CD4-positive, alpha-beta T cell treated with Interleukin-15 for 1 hour (primary cell): Measurements from ENCODE around the gene PPEF2.

ENCODE experiments used
- DNase-seq: peaks from one replicate; pipeline ENCODE4 v3.0.0-alpha.2; 2020

Gene PPEF2

DNA sequence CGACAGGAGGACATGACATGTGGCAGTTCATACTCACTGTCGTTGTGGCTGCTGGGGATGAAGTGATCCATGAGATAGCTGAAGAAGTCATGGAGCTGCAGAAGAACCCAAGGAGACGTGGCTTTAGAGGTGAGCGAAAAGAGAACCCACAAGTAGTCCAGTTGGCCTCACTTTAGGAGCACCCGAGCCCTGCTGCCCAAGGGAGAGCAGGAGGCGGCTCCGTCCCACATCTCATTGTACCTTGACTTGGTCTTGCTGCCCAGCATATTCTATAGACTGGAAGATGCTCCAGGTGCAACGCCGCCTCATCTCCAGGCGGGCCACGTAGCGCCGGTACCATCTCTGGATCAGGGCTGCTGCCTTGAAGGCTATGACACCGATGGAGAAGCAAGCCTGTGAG, 10.6 kb downstream of the PPEF2 start:
- DNase-seq = no peak

DNA sequence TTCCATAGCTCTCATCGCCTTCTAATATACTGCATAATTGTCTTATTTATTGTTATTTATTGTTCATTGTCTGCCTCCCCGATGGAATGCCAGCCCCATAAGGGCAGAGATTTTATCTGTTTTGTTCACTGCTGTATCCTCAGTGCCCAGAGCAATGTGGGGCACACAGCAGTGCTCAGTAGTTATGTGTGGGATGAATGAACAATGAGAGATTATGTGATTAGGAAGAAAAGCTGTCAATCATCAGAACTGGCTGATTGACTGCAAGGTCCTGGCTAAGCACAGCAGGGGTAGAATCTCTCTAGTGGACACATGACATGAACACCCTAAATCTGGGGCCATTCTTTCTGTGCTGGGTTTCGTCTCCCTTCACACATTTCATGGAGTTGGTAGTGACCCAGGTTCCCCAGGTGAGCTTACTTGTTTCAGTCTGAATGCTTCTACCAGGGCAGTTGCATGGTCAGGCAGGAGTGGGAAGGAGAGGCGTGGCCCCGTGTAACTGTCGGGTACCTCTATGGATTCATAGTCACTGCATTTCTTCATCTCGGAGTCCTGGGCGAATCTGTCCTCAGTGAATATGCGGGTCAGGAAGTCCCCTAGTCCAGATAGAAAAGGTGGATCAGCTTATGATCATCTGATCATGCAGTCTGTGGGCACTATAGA, 12.6 kb downstream of the PPEF2 start:
- DNase-seq = no peak

DNA sequence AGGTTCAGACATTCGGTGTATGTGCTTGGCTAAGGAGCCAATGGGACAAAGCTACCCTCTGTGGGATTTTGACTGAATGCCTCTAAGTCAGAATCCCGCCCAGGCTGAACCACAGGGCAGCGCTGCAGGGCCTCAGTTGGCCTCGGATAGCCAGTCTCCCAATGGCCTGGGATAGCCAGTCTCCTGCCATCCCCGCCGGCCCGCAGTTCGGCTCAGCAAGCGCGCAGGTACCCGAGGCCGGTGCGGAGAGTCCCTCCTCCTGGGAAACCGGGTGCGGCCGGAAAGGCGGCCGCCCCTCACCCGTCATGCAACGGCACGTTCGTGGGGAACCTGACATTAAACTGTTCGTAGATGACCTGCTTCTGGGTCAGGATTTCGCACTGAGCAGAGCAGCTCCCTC, 16.1 kb downstream of the PPEF2 start:
- DNase-seq = no peak

DNA sequence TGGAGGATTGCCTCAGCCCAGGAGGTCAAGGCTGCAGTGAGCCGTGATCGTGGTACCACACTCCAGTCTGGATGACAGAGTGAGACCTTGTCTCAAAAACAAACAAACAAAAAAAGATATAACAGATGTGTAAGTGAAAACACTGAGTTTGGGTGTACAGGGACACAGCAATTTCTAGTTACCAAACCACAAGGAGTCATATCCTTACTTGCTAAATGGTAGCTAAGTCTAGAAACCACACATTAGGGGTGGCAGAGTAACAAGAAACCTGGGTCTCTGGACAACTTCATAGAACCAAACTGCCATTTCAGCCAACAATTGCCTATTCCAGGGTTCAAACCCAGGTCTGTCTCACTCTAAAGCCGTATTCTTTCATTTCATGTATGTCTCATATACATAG, 20.8 kb downstream of the PPEF2 start:
- no peak for DNase-seq

DNA sequence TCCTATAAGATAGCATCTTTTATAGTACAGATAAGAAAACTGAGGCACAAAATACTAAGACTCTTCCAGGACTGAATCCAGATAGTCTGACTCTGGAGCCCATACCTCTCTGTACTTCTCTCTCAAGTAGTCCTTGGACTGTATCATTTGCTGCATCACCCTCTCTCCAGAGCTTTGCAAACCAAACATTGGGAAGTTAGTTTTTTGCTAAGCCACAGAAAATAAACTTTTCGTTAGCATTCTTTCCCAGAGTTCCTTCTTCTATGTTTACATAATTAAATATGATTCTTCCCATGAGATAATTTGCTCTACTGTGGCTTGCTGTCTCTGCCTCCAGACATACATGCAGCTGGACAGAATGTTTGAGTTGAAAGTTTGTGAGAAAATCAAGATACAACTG, 22.0 kb downstream of the PPEF2 start:
- DNase-seq = no peak

DNA sequence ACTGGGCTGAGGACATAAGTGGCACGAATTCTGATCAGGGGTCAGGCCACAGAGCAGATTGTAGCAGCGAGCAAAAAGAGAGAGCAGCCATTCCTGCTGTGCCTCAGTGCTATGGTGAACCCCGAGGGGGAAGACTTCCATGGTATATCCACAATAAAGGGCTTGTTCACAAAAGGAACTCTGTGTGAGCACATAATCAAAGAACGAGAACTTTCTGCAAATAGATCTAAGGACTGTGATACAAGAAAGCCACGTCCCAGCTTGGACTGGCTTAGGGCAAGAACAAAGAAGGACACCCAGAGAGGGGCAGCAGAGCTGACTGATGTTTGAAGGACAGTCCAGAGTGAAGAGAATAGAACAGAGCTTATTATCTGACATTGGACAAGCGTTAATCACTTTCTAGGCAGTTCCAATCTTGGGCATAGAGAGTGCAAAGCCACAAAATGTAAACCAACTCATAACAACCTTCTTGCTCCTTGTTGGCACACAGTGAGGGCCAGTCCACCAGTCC, 24.0 kb downstream of the PPEF2 start:
- no peak for DNase-seq

DNA sequence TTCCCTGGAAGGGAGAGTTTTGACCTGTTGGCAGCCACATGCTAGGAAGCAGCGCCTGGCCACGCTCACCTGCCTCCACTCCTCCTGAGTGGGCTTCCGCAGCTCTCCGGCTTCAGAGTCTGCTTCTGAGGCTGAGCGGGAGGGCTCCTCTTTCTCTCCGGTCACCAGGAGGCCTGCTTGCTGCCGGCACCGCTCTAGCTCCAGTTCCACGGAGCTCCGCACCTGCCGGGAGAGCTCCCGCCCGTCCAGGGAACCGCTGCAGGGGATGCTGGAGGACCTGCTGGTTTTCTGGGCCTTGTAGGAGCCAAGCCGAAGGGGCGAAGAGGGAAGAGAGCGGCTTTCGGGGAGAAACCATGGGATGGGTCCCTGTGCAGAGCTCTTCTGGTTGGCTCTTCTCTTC, 26.0 kb downstream of the PPEF2 start:
- DNase-seq = no peak

DNA sequence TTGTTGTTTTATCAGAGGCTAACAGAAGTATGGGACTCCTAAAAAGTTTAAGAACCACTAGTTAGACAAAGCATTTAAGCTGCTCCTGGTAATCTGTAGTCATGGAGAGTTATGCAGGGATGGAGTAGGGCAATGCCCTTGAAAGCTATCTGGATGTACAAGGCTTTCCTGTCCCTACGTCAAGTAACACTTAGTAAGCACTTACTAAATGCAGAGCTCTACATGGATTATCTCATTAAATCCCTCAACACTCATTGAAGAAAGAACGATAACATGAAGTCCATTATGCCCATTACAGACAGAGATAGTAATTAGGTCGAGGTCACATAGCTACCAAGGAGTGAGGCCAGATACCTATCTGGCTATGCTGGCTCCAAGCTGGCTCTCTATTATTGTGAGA, 33.2 kb downstream of the PPEF2 start:
- DNase-seq = no peak

DNA sequence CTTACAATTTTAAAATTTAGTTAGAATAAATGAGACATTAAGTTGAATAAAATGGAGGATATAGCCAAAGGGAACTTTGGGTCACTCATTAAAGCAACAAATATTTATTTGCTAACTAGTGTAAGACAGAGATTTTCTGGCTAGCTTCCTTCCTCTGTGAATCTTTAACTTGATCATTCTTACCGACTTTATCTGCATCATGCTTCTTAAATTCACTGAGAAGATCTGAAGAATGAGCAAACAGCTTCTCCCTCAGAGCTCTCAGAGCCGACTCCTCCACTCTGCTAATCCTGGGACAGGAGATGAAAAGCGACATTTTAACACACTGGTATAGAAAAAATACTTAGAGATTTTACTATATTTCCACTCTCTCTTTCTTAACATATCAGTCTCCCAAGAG, 35.1 kb downstream of the PPEF2 start:
- DNase-seq = no peak

DNA sequence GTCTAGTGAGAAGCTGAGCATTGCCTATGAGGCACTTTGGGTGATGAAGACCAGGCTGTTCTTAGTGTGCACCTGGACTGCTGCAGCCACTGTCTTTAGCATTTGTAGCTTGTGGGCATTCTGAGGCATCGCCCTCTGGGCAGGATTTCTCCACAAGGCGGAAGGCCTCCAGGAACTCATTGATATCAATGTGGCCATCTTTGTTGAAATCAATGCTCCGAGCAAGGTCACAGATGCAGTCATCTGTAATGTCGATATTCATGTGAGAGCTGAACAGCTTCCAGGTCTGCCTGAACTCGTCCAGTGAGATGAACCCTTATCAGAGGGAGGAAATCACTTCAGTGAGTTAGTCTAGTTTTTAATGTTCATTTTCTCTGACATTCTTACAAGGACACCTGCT, 41.6 kb downstream of the PPEF2 start:
- DNase-seq = no peak

DNA sequence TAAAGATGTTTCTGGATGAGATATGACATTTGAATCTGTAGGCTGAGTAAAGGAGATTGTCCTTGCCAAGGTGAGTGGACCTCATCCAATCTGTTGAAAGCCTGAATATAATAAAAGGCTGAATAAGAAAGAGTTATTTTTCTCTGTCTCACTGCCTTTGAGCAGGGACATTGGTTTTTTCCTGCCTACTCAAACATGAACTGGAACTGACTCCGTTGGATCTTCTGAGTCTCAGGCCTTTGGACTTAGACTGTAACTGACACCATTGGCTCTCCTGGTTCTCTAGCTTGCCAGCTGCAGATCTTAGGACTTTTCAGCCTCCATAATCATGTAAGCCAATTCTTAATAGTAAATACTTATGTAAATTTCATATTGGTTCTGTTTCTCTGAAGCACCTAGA, 43.5 kb downstream of the PPEF2 start:
- DNase-seq = no peak

DNA sequence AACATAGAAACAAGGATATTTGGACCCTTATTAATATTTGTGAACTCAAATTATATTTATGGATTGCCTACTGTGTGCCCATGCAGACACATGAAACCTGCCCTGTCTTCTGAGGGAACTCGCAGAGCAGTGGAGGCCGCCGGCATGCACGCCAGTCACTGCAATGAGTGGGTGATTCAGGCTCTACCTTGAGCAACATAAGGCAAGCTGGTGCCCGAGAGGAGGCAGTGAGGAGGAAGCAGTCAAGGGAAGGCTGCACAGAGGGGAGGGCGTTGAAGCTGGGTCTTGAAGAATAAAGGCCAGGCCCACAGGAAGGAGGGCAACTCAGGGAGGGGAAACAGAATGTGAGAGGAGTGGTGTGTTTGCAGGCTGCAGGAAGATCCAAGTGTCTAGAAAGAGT, 52.8 kb downstream of the PPEF2 start:
- DNase-seq = peak; percentile 17

DNA sequence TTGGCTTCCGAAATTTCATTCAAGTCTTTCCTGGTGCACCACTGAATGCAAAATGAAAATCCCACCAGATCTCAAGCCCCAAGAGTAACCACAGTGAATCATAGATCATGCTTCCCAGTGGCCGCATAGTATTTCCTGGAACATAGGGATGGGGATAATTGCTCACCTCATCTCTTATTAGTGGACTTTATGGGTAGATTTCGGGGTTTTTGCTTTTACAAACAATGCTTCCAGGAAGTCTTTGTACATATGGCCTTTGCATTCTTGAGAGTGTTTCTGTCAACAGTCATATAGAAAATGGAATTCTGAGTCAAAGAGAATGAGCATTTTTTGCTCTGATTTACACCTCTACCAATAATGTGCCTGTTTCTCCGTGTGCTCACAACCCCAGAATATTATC, 53.4 kb downstream of the PPEF2 start:
- DNase-seq = no peak

DNA sequence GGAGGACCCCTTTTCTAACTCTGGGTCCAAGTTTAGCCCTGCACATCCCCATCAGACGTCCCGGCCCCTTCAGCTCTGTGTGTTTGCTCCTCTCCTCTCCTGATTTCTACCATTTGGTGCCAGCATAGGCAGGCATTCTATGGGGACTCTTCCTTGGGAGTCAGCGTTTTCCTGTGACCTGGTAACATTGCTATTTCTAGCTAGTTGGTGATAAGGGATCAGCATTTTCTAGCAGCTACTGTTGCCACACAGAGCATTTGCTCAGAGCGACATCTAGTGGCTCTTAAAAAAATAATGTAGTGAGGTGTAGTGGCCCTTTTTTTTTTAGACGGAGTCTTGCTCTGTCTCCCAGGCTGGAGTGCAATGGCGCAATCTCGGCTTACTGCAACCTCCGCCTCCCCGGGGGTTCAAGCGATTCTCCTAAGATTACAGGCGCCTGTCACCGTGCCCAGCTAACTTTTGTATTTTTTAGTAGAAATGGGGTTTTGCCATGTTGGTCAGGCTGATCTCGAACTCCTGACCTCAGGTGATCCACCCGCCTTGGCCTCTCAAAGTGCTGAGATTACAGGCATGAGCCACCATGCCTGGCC, 54.0 kb downstream of the PPEF2 start:
- peak; percentile 20 for DNase-seq

DNA sequence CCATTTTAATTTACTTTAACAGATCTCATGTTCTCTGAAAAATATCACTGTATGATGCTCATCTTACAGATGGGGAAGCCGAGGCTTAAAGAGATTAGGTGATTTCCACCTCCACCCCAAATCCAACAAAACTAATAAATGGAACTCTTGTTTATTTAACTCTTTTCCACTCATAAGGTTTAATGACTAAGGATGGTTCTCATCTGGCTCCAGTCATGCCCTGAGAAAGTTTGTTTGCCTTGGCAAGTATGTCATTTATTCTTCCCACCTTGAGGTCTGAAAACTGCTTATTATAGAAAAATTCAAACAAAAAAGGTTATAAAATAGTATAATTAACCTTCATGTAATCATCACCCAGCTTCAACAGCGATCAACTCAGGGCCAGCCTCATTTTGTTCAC, 56.3 kb downstream of the PPEF2 start:
- DNase-seq = no peak

DNA sequence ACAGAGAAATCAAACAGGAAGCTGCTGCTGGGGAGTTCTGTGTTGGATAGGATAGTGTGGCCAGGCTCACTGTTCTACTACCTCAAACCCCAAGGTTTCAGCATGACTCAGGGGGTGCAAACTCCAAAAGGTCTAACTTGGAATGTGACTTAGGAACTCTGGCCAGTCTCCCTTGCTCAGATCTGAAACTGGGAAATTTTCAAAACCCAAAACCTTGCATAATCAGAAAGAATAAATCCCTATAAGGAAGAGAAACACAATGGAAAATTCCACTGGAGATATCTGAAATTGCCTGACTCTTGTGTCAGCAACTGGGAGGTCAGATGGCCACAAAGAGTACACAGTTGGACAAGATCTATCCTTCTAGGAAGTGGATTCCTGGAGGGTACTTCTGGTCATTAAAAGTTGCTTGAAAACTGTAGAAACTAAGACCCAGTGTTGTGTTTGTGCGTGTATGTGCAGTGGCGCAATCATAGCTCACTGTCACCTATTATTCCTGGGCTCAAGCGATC, 58.0 kb downstream of the PPEF2 start:
- no peak for DNase-seq

DNA sequence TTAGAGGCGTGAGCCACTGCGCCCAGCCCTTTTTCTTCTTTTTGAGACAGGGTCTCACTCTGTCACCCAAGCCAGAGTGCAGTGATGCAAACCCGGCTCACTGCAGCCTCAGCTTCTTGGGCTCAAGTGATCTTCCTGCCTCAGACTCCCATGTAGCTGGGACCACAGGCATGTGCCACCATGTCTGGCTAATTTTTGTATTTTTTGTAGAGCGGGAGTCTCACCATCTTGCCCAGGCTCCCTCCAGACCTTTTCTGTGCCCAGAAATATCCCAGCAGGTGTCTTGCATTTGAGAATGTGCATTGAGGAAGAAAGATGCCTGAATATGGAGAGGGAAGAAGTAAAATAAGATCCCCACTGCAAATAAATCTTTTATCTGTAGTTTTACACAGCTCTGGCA, 58.7 kb downstream of the PPEF2 start:
- DNase-seq = no peak

DNA sequence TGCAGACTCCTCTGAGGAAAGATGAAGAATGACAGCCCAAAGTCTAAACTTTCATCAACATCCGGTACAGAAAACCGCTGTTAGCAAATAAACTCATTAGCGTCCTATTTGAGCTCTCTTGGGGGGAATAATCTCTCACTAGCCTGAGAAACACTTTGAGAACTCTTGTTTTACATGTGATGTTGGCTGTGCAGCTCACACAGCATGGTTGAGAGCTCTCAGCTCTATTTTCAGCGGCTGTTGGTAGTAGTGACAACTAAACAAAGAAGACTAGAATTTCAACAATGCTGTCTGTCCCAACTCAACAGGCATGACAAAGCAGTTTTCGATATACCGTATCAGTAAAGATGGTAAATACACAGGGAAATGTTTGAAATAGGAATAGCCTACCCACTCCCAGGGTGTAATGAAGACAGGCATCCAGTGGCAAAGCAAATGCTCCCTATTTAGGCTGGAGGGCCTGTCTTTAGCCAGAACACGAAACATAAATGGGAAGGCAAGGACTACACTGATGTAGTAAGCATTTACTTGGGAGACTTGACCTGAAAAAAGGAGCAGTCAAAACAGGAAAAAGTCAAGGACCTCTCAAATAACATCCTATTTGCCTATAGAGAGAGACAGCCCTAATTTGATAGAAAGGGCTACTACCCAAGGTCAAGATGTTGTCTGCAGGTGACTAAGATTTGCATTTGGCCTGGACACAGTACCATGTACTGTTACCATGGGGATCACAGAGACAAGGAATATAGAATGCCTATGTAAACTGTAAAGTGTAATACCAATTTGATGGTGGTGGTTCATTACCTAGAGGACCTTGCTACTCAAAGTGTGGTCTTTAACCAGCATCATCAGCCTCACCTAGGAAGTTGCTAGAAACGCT, 60.4 kb downstream of the PPEF2 start:
- DNase-seq = no peak

DNA sequence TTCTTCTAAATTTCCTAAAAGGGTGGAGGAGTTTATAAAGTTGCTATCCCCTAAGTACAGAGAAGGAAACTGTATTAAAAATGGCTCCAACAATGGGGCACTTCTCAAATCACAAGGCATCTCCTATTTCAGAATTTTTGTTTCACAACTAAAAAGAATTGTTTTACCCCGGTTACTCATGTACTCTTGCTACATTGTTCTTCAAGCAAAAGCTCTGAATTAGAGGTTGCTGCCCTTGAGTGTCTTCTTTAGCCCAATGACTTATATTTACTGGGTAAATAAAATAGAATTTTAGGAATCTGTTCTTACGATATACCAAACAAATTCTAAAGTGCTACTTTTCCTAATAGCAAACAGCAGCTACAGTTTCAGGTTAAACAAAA, 67.5 kb downstream of the PPEF2 start:
- no peak for DNase-seq

DNA sequence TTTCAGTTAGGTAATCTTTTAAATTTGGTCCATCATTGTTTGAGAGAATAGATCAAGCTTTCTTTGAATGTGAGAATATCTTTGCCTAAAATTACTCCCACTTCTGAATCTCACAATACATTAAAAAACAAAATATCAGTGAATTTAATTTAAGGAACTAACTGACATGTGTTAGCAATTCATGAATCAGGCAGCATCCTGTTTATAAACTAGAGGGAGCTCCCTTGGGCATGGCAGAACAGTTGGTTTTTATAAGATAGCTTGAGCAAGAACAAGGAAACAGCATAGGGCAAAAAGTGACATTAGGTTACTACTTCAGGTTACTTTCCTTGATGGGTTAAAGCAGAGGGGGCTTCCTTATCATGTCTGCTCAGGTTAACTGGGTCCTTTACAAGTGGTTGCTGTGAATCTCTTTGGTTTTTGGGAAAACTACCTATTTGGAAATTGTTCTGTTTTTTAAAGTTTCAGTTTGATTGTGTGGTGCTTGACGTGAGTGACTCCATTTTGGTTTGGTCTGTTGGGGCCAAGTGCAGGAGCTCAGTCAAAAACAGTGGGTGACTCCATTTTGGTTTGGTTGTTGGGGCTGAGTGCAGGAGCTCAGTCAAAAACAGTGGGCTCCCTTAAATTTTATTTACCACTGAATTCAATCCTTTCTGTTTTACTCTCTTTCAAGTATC, 68.0 kb downstream of the PPEF2 start:
- no peak for DNase-seq

DNA sequence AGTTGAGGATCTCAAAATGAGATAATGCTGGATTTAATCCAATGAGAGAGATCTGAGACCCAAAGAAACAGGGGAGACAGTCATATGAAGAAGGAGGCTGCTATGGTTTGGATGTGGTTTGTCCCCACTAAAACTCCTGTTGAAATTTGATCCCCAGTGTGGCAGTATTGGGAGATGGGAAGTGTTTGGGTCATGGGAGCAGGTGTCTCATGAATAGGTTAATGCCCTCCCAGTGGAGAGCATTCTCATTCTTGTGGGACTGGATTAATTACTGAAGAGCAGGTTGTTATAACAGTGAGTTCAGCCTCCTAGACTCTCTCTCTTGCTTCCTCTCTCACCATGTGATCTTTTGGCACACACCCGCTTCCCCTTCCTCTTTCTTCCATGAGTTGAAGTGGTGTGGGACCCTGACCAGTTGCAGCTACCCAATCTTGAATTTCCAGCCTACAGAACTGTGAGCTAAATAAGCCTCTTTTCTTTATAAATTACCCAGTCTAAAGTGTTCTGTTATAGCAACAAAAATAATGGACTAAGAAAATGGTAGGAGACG, 70.3 kb downstream of the PPEF2 start:
- no peak for DNase-seq

DNA sequence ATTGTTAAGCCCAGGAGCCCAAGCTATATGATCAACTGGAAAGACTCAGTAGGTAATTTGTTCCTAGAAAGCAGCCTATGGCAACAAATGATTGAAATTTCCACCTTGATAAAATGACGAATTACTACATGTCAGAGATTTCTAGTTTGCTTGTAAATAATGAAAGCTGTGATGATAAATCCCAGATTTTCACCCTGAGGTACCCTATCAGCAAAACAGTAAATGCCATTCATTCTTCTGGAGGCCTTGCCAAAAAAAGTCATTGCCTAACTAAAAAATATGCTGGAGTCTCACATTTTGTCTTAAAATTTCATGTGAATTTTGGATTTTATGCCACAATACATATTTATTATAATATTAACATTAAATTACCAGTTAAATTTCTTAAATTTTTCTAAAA, 71.3 kb downstream of the PPEF2 start:
- DNase-seq = no peak

DNA sequence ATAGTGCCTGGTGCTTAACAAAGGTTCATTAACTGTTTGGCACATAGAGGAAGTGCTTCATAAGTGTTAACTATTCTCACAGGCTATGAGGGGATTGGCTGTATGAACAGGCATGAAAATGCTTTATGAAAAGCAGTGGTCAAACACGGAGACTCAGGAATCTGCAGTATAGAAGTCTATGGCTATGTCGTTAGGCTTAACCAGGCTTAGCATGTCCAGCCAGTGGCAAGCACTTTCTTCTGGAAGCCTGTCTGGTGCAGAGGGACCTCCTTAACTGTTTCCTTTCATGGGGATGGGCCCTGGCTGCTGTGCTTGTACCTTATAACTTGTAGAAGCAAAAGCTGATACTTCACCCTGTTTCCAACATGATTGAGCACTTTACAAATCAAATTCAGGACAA, 78.4 kb downstream of the PPEF2 start:
- DNase-seq = no peak
